Heart right ventricle (tissue), 16 donors: Measurements from ENCODE around the gene C1QTNF1. TPM values are rescaled to one million over a fixed set of nuclear protein-coding genes. Genes with fewer than 3 reads are reported as not detected.

Experiments
- ATAC-seq, 8 donors: fragments of 200-7000 bp; cut with Tn5 transposase; one replicate each; pipeline ENCODE4 v1.9.1; 2020; ENCODE audit warnings: mild to moderate bottlenecking in 8 of 8, moderate library complexity in 8 of 8, moderate number of reproducible peaks in 1 of 8
- DNase-seq, 2 donors: peaks; one replicate each; pipeline ENCODE4 v3.0.0-alpha.2; 2020
- H3K27ac ChIP-seq, 10 donors: fragments of 200-600 bp; sonication (generic) in 2 of 10; one replicate each; pipeline versions ENCODE4 v1.5.0 to v1.8.0; 2020 to 2022; ENCODE audit warnings: mild to moderate bottlenecking in 3 of 10
- H3K27me3 ChIP-seq, 7 donors: fragments of 200-600 bp; one replicate each; pipeline ENCODE4 v1.8.0; 2021 to 2022; ENCODE audit warnings: mild to moderate bottlenecking in 2 of 7
- H3K36me3 ChIP-seq, 9 donors: fragments of 200-600 bp; sonication (generic) in 1 of 9; one replicate each; pipeline versions ENCODE4 v1.5.0 to v1.8.0; 2020 to 2022; ENCODE audit warnings: mild to moderate bottlenecking in 2 of 9
- H3K4me1 ChIP-seq, 9 donors: fragments of 200-600 bp; sonication (generic) in 1 of 9; one replicate each; pipeline versions ENCODE4 v1.5.0 to v1.8.0; 2020 to 2022; ENCODE audit warnings: mild to moderate bottlenecking in 4 of 9
- H3K4me3 ChIP-seq, 10 donors: fragments of 200-600 bp; sonication (generic) in 2 of 10; one replicate each; pipeline versions ENCODE4 v1.5.0 to v1.8.0; 2020 to 2022; ENCODE audit warnings: mild to moderate bottlenecking in 7 of 10, moderate library complexity in 2 of 10
- H3K9me3 ChIP-seq, 11 donors: fragments of 200-600 bp in 10 of 11; sonication (generic) in 2 of 11; one replicate each; pipeline versions ENCODE4 v1.5.0 to v1.8.0; 2013 to 2022; ENCODE audit warnings: mild to moderate bottlenecking in 2 of 11, control low read depth in 1 of 11, moderate library complexity in 1 of 11
- CTCF ChIP-seq, 9 donors: fragments of 200-600 bp; sonication (generic) in 2 of 9; IDR thresholded peaks; one replicate each; pipeline versions ENCODE4 v1.5.0 to v1.8.0; 2021 to 2022; ENCODE audit warnings: antibody characterized with exemption in 9 of 9, mild to moderate bottlenecking in 5 of 9, moderate library complexity in 1 of 9
- WGBS, 2 donors: extraction: QIAGEN DNeasy Blood & Tissue Kit; methylation state at CpG; one replicate each; pipeline ENCODE4 v1.1.7; 2013; ENCODE audit warnings: inconsistent platforms in 1 of 2; 5-methylcytosine and 5-hydroxymethylcytosine counted together
- intact Hi-C, 10 donors: fragments of 100-400 bp; cut with DNase I; formaldehyde crosslinking; loops; one replicate each; pipeline versions ENCODE4 v1.11.1 to v1.14.2; 2022
- polyA plus RNA-seq, 2 donors: library from polyadenylated mRNA; stranded (reverse); fragments of 200-250 nt; gene quantifications; one replicate each; pipeline ENCODE4 v1.2.3, GENCODE V29; 2013
- total RNA-seq, 10 donors: library from RNA; stranded (reverse); fragmentation: NEBNext Ultra II Directional in 3 of 10; extraction: Animal tissue kit (Norgen Biotek cat#: 25700) in 3 of 10; gene quantifications; one replicate each; pipeline versions ENCODE4 v1.2.1 to v1.2.4, GENCODE V29; 2021 to 2023
- donor health status: Arrhythmogenic right ventricular cardiomyopathy.
- donor health status: ischemic (EF 13 %, LVEDD 7.1; RV severe dilation, severe dysfunction).
- donor health status: healthy with polysubstance abuse.
- donor health status: DM: no; HTN: yes; CAD: no.
- donor health status: DM: no; HTN: no; CAD: no.
- donor health status: ischemic (EF 25% LVEDD 6.9; RV normal size, moderate dysfunction).
- donor health status: ischemic (EF 25% LVEDD 5.7; RV mildly dilated, moderate dysfunction).
- donor health status: healthy.
- donor health status: DM: yes; HTN: yes; CAD: no.
- donor health status: Ischemic cardiomyopathy.
- donor health status: ischemic (EF 35%, LVEDD 5.7; RV mildly dilated, moderate dysfunction).
- donor health status: nonischemic (EF 11% LVEDD 7.7; RV severe dilation, severe dysfunction).
- donor health status: DM: yes; HTN: yes; CAD: no.
- donor health status: PGD.
- donor health status: ischemic (EF 29% LVEDD 5.4; RV normal size, mild dysfunction).
- donor health status: nonischemic (EF 23%, LVEDD 6.1; RV moderate dilation, normal function).

The C1QTNF1 gene
- total and polyA plus RNA-seq, 12 donors: 29.3 to 685 (median 67.3) TPM

GRCh38 chr17:79043191-79043930 is 19.4 kb downstream of the C1QTNF1 start:
- DNase-seq (no peak), ATAC-seq (no peak)
- Histone ChIP-seq H3K36me3 (peaks cover 0 to 22% (median 0%) of the 10 kb centered on the region in 9 donors), H3K4me3 (no peak overlapping the region), H3K4me1 (peaks cover 15 to 48% (median 32%) of the 10 kb centered on the region in 9 donors), H3K9me3 (no peaks in the 10 kb centered on the region), H3K27me3 (no peaks in the 10 kb centered on the region), H3K27ac (no peak overlapping the region)
- intact Hi-C loops: loop anchor here in 6 of 10 donors (2.0 to 10.0 kb wide), 4 partner anchors 19 to 351 kb away; partner anchors contain the start of gene C1QTNF1 (in 1 of the 6)
- no peak for TF ChIP-seq CTCF (IDR thresholded peaks at IDR 0.05)
- WGBS, 2 donors: 92 to 93% methylated on average over 10 of the region's 10 CpGs

GRCh38 chr17:79043931-79044320 is 20.0 kb downstream of the C1QTNF1 start:
- no peak overlapping the region for H3K27ac ChIP-seq
- 76 to 79% methylated on average over 12 of the region's 12 CpGs for WGBS, 2 donors
- H3K4me3 ChIP-seq: no peak overlapping the region
- no peak for TF ChIP-seq CTCF (IDR thresholded peaks at IDR 0.05)
- no peak for ATAC-seq
- no peaks in the 10 kb centered on the region for H3K9me3 ChIP-seq
- H3K27me3 ChIP-seq: no peaks in the 10 kb centered on the region
- intact Hi-C loops: loop anchor here in 6 of 10 donors (2.0 to 10.0 kb wide), 4 partner anchors 19 to 351 kb away; partner anchors contain the start of gene C1QTNF1 (in 1 of the 6)
- H3K4me1 ChIP-seq: peaks cover 15 to 45% (median 32%) of the 10 kb centered on the region in 9 donors
- peaks cover 0 to 25% (median 5%) of the 10 kb centered on the region in 9 donors for H3K36me3 ChIP-seq
- no peak for DNase-seq

GRCh38 chr17:79044462-79044861 is 20.5 kb downstream of the C1QTNF1 start:
- WGBS, 2 donors: 90 to 92% methylated on average over 11 of the region's 11 CpGs
- TF ChIP-seq CTCF (IDR thresholded peaks at IDR 0.05): no peak
- Histone ChIP-seq H3K27me3 (no peaks in the 10 kb centered on the region), H3K27ac (no peak overlapping the region), H3K9me3 (no peaks in the 10 kb centered on the region), H3K36me3 (peaks cover 0 to 24% (median 5%) of the 10 kb centered on the region in 9 donors), H3K4me1 (peaks cover 15 to 48% (median 32%) of the 10 kb centered on the region in 9 donors), H3K4me3 (no peak overlapping the region)
- intact Hi-C loops: loop anchor here in 4 of 10 donors (10.0 kb wide), 2 partner anchors 50 to 350 kb away; no protein-coding TSS in a partner anchor
- DNase-seq: no peak
- no peak for ATAC-seq

- WGBS, 2 donors: 82 to 87% methylated on average over 15 of the region's 15 CpGs
- no peak overlapping the region for H3K4me3 ChIP-seq
- DNase-seq (no peak), ATAC-seq (no peak)
- peaks cover 0 to 27% (median 5%) of the 10 kb centered on the region in 9 donors for H3K36me3 ChIP-seq
- no peak for TF ChIP-seq CTCF (IDR thresholded peaks at IDR 0.05)
- no peak overlapping the region for H3K27ac ChIP-seq
- no peaks in the 10 kb centered on the region for H3K9me3 ChIP-seq
- H3K27me3 ChIP-seq: no peaks in the 10 kb centered on the region
- H3K4me1 ChIP-seq: peaks cover 15 to 48% (median 32%) of the 10 kb centered on the region in 9 donors
- intact Hi-C loops: loop anchor here in 7 of 10 donors (5.0 to 10.0 kb wide), 4 partner anchors 37 to 350 kb away; no protein-coding TSS in a partner anchor
Observed at GRCh38 chr17:79045001-79045729, 21.2 kb downstream of the C1QTNF1 start.
